SK-N-SH (cell line): ENCODE results near the gene MAPKBP1. TPM values are rescaled to one million over a fixed set of nuclear protein-coding genes. Genes with fewer than 3 reads are reported as not detected.
A peak's percentile ranks its signal among the peaks of the same experiment; 100 is the strongest.

ENCODE experiments used
- CTCF ChIA-PET: fragments of 300-600, 350-600 bp; formaldehyde crosslinking; extraction: SDS; loops from one replicate; lab custom pipeline; 2021; lab: Yijun Ruan, JAX
- POLR2A ChIA-PET: fragments of 350-600 bp; sonication (Branson Sonifier 250); formaldehyde crosslinking; extraction: SDS; loops from one replicate; lab custom pipeline; 2020; ENCODE audit warnings: antibody characterized with exemption, inconsistent platforms; lab: Yijun Ruan, JAX
- DNase-seq: peaks from one replicate; pipeline ENCODE4 v3.0.0; 2012
- H2AFZ ChIP-seq: fragments of 200-600 bp; sonication (generic); 2 replicates; pipeline ENCODE4 v1.8.1; 2016; ENCODE audit warnings: antibody characterized with exemption, mild to moderate bottlenecking, low read depth
- H3F3A ChIP-seq: fragments of 200-600 bp; sonication (generic); replicated peaks from 2 replicates; pipeline ENCODE3; 2016; ENCODE audit warnings: antibody characterized with exemption, mild to moderate bottlenecking; ENCODE audit not compliant: insufficient read depth
- H3K27ac ChIP-seq, 2 experiments: fragments of 200-500 bp in 1 of 2; fragments of 200-600 bp in 1 of 2; sonication (Bioruptor generic) in 1 of 2; sonication (generic), shearing (Covaris generic) in 1 of 2; 2 replicates each; pipeline versions ENCODE4 v1.5.1 to v1.6.1; 2014 to 2016; ENCODE audit warnings: low read depth in 2 of 2, inconsistent platforms in 1 of 2, low read length in 1 of 2, mild to moderate bottlenecking in 1 of 2, mixed read lengths in 1 of 2
- H3K27me3 ChIP-seq: fragments of 200-600 bp; sonication (generic), shearing (Covaris generic); 2 replicates; pipeline ENCODE4 v1.6.1; 2016; ENCODE audit warnings: mixed run types; ENCODE audit not compliant: insufficient read depth
- H3K36me3 ChIP-seq, 2 experiments: fragments of 200-500 bp in 1 of 2; fragments of 200-600 bp in 1 of 2; sonication (Bioruptor generic) in 1 of 2; sonication (generic) in 1 of 2; replicated peaks in 1 of 2; 2 replicates each; pipeline versions ENCODE3 to v1.5.1; 2014 to 2016; ENCODE audit warnings: low read length in 1 of 2, mild to moderate bottlenecking in 1 of 2; ENCODE audit not compliant: insufficient read depth in 2 of 2, control insufficient read depth in 1 of 2
- H3K4me1 ChIP-seq, 2 experiments: fragments of 200-500 bp in 1 of 2; fragments of 200-600 bp in 1 of 2; sonication (Bioruptor generic) in 1 of 2; sonication (generic), shearing (Covaris generic) in 1 of 2; 2 replicates each; pipeline versions ENCODE4 v1.5.1 to v1.6.1; 2014 to 2016; ENCODE audit warnings: low read depth in 1 of 2, low read length in 1 of 2, mixed run types in 1 of 2; ENCODE audit not compliant: insufficient read depth in 2 of 2, control insufficient read depth in 1 of 2
- H3K4me2 ChIP-seq: fragments of 200-600 bp; sonication (generic), shearing (Covaris generic); 2 replicates; pipeline ENCODE4 v1.6.1; 2017; ENCODE audit warnings: mixed run types
- H3K4me3 ChIP-seq, 2 experiments: fragments of 200-500 bp in 1 of 2; fragments of 200-600 bp in 1 of 2; sonication (Bioruptor generic) in 1 of 2; sonication (generic), shearing (Covaris generic) in 1 of 2; 2 replicates each; pipeline versions ENCODE4 v1.5.1 to v1.8.1; 2014 to 2016; ENCODE audit warnings: low read depth in 2 of 2, inconsistent platforms in 1 of 2, low read length in 1 of 2, mild to moderate bottlenecking in 1 of 2, mixed read lengths in 1 of 2, moderate library complexity in 1 of 2
- H3K79me2 ChIP-seq: fragments of 200-600 bp; sonication (generic); 2 replicates; pipeline ENCODE4 v1.8.1; 2017; ENCODE audit warnings: mild to moderate bottlenecking; ENCODE audit not compliant: insufficient read depth
- H3K9ac ChIP-seq: fragments of 200-600 bp; sonication (generic); 2 replicates; pipeline ENCODE4 v1.6.1; 2017; ENCODE audit warnings: mixed run types
- H3K9me2 ChIP-seq: fragments of 200-600 bp; sonication (generic); 2 replicates; pipeline ENCODE4 v1.6.1; 2017; ENCODE audit warnings: mixed run types
- H3K9me3 ChIP-seq: fragments of 200-600 bp; sonication (generic); 2 replicates; pipeline ENCODE4 v1.6.1; 2017; ENCODE audit warnings: mixed run types, mild to moderate bottlenecking, moderate library complexity
- H4K20me1 ChIP-seq: fragments of 200-600 bp; sonication (generic); 2 replicates; pipeline ENCODE4 v1.6.1; 2017; ENCODE audit warnings: mild to moderate bottlenecking, mixed run types; ENCODE audit not compliant: insufficient read depth
- ELF1 ChIP-seq: IDR thresholded peaks from 2 replicates; pipeline ENCODE4 v1.4.0; 2012
- FOSL2 ChIP-seq: IDR thresholded peaks from 2 replicates; pipeline ENCODE4 v1.4.0; 2012; ENCODE audit warnings: low read depth, mild to moderate bottlenecking, moderate library complexity, borderline replicate concordance
- FOXM1 ChIP-seq: IDR thresholded peaks from 2 replicates; pipeline ENCODE4 v1.4.0; 2012; ENCODE audit warnings: low read depth, mild to moderate bottlenecking
- GABPA ChIP-seq: IDR thresholded peaks from 2 replicates; pipeline ENCODE4 v1.4.0; 2012; ENCODE audit warnings: low read depth, mild to moderate bottlenecking
- MEF2A ChIP-seq: IDR thresholded peaks from 2 replicates; pipeline ENCODE4 v1.4.0; 2012; ENCODE audit warnings: low read depth, borderline replicate concordance
- NFIC ChIP-seq: IDR thresholded peaks from 2 replicates; pipeline ENCODE4 v1.4.0; 2012; ENCODE audit warnings: borderline replicate concordance
- RAD21 ChIP-seq: IDR thresholded peaks from 2 replicates; pipeline ENCODE4 v1.6.1; 2012; ENCODE audit warnings: mild to moderate bottlenecking, low read length
- SIN3A ChIP-seq: IDR thresholded peaks from 2 replicates; pipeline ENCODE4 v1.6.1; 2012; ENCODE audit warnings: low read depth, mild to moderate bottlenecking, low read length, moderate library complexity, borderline replicate concordance
- TAF1 ChIP-seq: IDR thresholded peaks from 2 replicates; pipeline ENCODE4 v1.6.1; 2012; ENCODE audit warnings: low read depth, mild to moderate bottlenecking, low read length, moderate library complexity, borderline replicate concordance
- TCF12 ChIP-seq: IDR thresholded peaks from 2 replicates; pipeline ENCODE4 v1.4.0; 2012
- USF2 ChIP-seq: fragments of 150-350 bp; IDR thresholded peaks from 2 replicates; pipeline ENCODE4 v1.6.1; 2017; ENCODE audit warnings: antibody characterized with exemption, low read length, low read depth, borderline replicate concordance
- ZBTB33 ChIP-seq: IDR thresholded peaks from 2 replicates; pipeline ENCODE4 v1.4.0; 2012; ENCODE audit warnings: low read depth, borderline replicate concordance
- WGBS: methylation state at CpG from one replicate; pipeline ENCODE4 v1.1.6; 2017; ENCODE audit warnings: low lambda C conversion rate; 5-methylcytosine and 5-hydroxymethylcytosine counted together
- polyA plus RNA-seq, 3 experiments: library from polyadenylated mRNA; depleted of rRNA; stranded (reverse); fragments of >200 nt; gene quantifications; 2 replicates each; pipeline ENCODE4 v1.2.3, GENCODE V29; 2012

MAPKBP1 gene
- polyA plus RNA-seq, 1 of the 3 experiments (the other 2 are of a cell fraction), result 5.2 TPM

DNA sequence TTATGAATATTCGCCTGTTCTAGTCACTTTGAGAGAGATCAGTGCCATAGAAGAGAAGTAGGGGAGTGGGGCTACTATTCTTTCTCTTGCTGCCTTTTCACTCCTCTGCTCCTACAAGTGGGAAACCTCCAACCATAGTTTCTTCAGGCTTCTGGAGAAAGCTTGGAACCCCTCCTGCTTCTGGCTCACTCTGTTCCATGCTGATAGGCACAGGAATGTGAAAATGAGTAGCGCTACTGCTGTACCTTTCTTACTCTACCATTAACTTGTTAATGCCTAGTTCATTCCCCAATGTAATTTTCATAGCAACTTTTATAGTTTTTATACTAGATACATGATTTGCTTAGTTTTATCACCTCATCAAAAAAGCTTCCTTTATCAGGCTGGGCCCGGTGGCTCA, 26.9 kb downstream of the MAPKBP1 start:
- Histone ChIP-seq H3K27me3 (no peaks in the 10 kb centered on the region), H3K9me3 (no peaks in the 10 kb centered on the region), H2AFZ (no peak overlapping the region), H3K4me1 (peaks cover 23 to 33% of the 10 kb centered on the region in 2 experiments; a peak in 3 of 4 replicates), H3K79me2 (peaks cover 13% of the 10 kb centered on the region), H3K4me3 (no peak overlapping the region), H3K9ac (no peak overlapping the region), H3K4me2 (no peak overlapping the region), H3F3A (peaks cover 11% of the 10 kb centered on the region), H3K27ac (no peak overlapping the region), H4K20me1 (no peaks in the 10 kb centered on the region), H3K36me3 (peaks cover 0 to 15% of the 10 kb centered on the region in 2 experiments), H3K9me2 (no peaks in the 10 kb centered on the region)
- DNase-seq, result no peak
- ChIA-PET CTCF (interaction anchor here (1.1 to 3.7 kb wide), 2 partner anchors 10 to 27 kb away, joined by 4 to 27 read pairs; partner anchors contain the start of gene MAPKBP1), POLR2A (no interaction called here)
- TF ChIP-seq MEF2A, result no peak
- TF ChIP-seq FOXM1, result no peak
- no peak for TF ChIP-seq RAD21
- TF ChIP-seq TCF12, result no peak
- 98% methylated on average over 3 of the region's 3 CpGs for WGBS

DNA sequence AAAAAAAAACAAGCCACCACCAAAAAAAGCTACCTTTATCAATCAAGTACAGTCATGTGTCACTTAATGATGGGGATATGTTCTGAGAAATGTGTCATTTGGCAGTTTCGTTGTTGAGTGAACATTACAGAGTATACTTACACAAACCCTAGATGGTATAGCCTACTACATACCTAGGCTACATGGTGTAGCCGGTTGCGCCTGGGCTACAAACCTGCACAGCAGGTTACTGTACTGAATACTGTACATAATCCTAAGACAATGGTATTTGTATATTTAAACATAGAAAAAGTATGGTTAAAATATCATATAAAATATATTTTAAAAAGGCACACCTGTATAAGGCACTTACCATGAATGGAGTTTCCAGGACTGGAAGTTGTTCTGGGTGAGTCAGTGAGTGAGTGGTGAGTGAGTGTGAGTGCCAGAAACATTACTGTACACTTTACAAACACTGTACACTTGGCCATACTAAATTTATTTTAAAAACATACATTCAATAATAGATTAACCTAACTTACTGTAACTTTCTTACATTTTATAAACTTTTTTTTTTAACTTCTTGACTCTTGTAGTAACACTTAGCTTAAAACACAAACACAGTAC, 27.7 kb downstream of the MAPKBP1 start:
- peaks cover 11% of the 10 kb centered on the region for H3F3A ChIP-seq
- H2AFZ ChIP-seq, result no peak overlapping the region
- peak overlapping the region in 1 of 2 experiments; percentile 25; a peak in 2 of 4 replicates for H3K27ac ChIP-seq
- TF ChIP-seq MEF2A (no peak), NFIC (no peak), FOSL2 (peak; percentile 69; the same call in 1 of the 2 replicates), USF2 (no peak), ZBTB33 (no peak), TCF12 (peak; percentile 32), TAF1 (no peak), SIN3A (no peak), GABPA (no peak), ELF1 (no peak)
- no peaks in the 10 kb centered on the region for H3K27me3 ChIP-seq
- H4K20me1 ChIP-seq, result no peaks in the 10 kb centered on the region
- H3K9me2 ChIP-seq, result no peaks in the 10 kb centered on the region
- no peak overlapping the region for H3K4me3 ChIP-seq
- no peak overlapping the region for H3K9ac ChIP-seq
- peaks cover 8% of the 10 kb centered on the region for H3K79me2 ChIP-seq
- peaks cover 16 to 32% of the 10 kb centered on the region in 2 experiments; a peak in 3 of 4 replicates for H3K4me1 ChIP-seq
- DNase-seq, result no peak
- ChIA-PET CTCF (interaction anchor here (1.2 to 3.7 kb wide), 2 partner anchors 9 to 103 kb away, joined by 4 to 27 read pairs; no protein-coding TSS in a partner anchor), POLR2A (no interaction called here)
- no peak overlapping the region for H3K4me2 ChIP-seq
- WGBS, result 96% methylated on average over 3 of the region's 3 CpGs
- no peaks in the 10 kb centered on the region for H3K9me3 ChIP-seq
- peaks cover 0 to 15% of the 10 kb centered on the region in 2 experiments for H3K36me3 ChIP-seq
